Jurkat, Clone E6-1 (cell line): Measurements from ENCODE around the gene RFPL3.
A peak's percentile ranks its signal among the peaks of the same experiment; 100 is the strongest.
"Not testable (repeated sequence)": the region's sequence is repeated elsewhere in the genome, so short reads cannot be mapped to it uniquely, and the experiment has no call there.

ENCODE experiments used
- DNase-seq: peaks from one replicate; pipeline ENCODE4 v3.0.0-alpha.2; 2011; ENCODE audit warnings: low read depth, low spot score
- H3K4me3 ChIP-seq: 2 replicates; pipeline ENCODE4 v1.5.1; 2011; ENCODE audit warnings: mild to moderate bottlenecking, low read length, control low read depth, moderate library complexity

The RFPL3 gene

DNA sequence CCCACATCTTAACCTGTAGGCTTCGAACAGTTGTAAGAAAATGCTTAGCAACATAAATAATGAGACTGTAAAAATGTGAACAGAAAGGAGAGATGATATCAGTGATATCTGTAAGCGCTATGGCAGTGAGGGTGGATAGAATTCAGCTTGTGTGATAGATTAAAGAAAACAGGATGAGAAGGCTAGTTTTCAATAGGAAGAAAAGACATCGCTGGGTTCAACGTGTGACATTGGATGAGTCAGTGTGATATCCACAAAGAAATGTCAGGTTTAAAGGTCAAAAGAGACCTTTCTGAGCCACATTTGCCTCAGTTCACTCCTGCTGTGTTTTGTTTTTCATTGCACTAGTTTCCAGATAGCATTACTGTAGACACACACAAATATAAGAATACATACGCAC is 13.7 kb upstream of the RFPL3 start:
- no peak for DNase-seq
- no peak overlapping the region for H3K4me3 ChIP-seq

DNA sequence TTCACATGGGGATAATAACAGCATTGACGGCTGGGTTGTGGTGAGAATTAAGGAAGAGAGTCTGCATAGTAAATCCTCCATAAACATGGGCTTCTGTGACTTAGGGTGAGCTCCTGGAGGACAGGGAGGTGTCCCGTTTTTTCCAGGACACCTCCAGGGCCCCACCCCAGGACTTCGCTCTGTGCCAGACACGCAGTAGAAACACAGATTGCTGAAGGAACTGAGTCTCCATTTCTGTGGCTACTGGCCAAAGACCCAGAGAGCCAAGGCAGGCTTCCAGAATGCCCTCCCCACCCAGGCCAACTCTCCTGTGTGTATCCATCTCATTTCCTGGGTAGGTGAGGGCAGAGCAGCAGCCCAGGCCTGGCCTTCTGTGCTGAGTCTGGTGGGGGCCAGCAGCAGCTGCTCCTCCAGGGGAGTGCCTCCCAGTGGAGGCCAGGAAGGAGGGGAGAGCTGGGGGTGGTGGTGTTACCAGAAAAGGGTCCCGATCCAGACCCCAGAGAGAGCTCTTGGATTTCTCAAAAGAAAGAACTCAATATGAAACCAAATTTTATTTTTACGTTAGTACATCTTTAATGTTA is 9.5 kb upstream of the RFPL3 start:
- DNase-seq: no peak
- no peak overlapping the region for H3K4me3 ChIP-seq

DNA sequence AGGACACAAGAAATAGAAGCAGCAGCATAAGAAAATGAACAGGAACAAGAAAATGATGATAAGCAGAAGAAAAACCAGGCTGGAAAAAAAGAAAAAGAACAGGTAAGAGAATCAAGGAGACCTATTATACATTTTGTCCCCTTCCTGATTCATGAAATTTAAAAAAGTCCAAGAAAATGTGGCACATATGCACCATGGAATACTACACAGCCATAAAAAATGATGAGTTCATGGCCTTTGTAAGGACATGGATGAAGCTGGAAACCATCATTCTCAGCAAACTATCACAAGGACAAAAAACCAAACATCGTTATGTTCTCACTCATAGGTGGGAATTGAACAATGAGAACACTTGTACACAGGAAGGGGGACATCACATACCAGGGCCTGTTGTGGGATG is 5.8 kb upstream of the RFPL3 start:
- DNase-seq, H3K4me3 ChIP-seq: not testable (repeated sequence)

DNA sequence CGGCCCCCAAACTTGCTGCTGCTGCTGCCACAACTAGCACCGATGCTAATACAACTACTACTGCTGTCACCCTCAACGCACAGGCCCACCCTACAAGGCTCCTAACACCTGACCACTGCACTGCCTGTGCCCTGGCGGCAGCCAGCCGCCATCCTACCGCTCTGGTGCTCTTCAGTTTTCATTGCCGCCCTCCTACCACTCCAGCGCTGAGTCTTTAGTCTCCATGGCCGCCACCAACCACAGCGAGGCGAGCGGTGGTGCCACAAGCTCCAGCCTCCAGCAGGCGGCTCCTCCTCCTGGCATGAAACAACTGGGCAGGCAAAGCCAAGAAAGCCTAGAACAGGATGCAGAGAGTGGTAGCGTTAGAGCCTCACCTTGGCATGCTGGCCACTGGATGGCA is 5.0 kb upstream of the RFPL3 start:
- DNase-seq: no peak

DNA sequence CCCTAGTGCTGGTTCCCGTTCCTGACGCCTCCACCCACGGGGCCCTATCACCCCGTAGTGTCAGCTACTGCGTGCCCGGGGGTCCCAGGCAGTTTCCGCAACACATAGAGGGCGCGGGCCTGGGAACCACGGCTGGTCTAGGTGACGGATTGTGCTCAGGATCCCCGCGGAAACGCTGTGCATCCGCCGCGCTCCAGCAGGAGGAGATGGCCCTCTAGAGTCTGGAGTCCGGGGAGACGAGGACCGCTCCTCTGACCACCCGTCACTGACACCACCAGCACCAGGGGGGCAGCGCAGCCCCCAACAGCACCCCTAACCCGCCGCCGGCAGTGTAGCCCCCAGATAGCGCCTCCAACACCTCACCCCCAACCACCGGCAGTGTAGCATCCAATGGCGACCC is 4.4 kb upstream of the RFPL3 start:
- no peak for DNase-seq

More for the DNA sequence above, 5.0 kb upstream of the RFPL3 start:
- H3K4me3 ChIP-seq: no peak overlapping the region

DNA sequence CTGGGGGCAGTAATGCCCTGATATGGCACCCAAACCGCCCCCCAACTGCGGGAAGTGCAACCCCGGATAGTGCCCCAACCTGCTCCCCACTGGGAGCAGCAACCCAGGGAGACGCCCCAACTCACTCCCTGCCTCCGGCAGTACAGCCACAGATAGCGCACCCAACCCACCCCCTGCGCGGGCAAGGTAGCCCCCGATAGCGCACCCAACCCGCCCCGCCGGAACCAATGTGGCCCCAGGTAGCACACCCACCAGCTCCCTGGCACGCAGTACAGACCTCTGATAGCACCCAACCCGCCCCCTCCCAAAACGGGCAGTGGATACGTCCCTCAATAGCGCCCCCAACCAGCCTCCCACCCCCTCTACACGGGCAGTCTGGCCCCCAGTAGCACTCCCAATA is 3.8 kb upstream of the RFPL3 start:
- no peak for DNase-seq
- no peak overlapping the region for H3K4me3 ChIP-seq

More for the DNA sequence above, 4.4 kb upstream of the RFPL3 start:
- no peak overlapping the region for H3K4me3 ChIP-seq

DNA sequence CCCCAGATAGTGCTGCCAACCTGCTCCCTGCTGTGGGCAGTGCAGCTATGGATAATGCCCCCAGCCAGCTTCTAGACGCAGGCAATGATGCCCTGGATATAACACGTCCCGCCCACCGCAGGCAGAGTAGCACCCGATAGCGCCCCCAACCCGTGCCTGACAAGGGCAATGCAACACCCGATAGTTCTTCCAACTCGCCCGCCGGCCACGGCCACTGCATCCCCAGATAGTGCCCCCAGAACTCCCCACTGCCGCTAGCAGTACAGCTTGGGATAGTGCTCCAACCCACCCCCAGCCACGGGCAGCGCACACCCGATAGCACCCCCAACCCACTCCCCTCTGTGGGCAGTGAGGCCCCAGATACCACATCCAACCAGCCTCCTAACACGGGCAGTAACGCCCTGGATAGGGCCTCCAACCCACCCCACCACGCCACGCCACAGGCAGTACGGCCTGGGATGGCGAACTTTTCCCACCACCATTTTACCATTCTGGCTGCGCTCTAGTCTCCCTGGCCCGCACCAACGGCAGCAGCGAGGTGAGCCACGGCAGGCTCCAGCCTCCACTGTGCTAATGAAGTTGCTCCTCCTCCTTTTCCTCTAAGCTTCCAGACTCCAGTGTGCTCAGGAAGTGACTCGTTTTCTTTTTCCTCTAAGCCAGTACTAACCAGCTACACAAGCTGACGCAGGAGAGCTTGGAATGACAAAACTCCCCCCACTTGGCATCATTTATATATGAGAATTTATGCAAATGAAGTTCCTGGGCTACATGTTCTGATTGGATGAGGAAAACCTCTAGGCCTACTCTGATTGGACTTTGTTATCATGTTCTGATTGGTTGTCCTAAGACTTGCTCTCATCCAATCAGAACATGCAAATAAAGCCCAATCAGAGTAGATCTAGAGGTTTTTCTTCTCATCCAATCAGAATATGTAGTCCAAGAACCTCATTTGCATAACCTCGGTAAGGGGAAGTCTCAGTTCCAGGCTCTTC is 3.0 kb upstream of the RFPL3 start:
- DNase-seq: peak; percentile 37
- H3K4me3 ChIP-seq: no peak overlapping the region

DNA sequence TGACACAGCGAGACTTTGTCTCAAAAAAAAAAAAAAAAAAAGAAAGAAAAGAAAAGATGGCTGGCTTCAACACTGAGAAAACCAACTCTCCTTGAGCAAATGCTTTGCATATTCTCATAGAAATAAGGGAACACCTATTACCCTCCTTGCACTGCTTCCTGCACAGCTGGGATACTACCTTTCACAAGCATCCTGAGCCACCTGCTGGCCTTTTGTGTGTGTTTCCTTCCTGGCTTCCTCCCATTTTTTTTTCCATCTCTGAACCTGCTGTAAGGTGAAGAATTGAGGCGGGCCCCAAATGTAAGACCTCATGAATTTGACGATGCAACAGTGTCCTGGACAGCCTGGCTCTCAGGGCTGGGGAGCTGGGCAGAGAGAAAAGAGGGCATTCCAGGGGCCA is 1.9 kb upstream of the RFPL3 start:
- H3K4me3 ChIP-seq: no peak overlapping the region
- peak; percentile 8 for DNase-seq

DNA sequence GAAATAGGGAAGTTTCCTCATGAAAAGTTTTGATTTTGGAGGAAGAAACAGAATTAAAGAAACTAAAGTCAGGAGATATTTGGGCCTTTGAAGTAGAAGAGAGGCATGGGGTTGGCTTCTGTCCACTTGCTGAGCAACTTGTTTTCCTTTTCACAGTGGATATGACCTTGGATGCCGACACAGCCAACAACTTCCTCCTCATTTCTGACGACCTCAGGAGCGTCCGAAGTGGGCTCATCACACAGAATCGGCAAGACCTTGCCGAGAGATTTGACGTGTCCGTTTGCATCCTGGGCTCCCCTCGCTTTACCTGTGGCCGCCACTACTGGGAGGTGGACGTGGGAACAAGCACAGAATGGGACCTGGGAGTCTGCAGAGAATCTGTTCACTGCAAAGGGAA is 2.4 kb downstream of the RFPL3 start:
- not testable (repeated sequence) for DNase-seq, H3K4me3 ChIP-seq

DNA sequence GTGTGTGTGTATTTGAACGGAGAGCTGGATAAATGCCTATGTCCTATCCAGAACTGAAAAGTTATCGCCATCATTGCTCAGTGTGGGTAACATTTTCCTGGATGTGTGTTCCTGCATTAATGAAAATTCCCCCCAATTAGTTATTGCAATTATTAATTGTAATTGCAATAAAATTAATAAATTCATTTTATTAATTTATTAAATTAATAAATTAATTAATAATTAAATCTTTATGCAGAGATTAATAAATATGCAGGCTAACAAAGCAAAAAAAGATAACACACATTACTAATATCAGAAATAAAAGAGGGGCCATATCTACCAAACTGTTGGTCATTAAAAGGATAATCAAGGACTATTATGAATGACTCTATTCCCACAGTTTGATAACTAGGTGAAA is 3.6 kb downstream of the RFPL3 start:
- no peak for DNase-seq
- no peak overlapping the region for H3K4me3 ChIP-seq

DNA sequence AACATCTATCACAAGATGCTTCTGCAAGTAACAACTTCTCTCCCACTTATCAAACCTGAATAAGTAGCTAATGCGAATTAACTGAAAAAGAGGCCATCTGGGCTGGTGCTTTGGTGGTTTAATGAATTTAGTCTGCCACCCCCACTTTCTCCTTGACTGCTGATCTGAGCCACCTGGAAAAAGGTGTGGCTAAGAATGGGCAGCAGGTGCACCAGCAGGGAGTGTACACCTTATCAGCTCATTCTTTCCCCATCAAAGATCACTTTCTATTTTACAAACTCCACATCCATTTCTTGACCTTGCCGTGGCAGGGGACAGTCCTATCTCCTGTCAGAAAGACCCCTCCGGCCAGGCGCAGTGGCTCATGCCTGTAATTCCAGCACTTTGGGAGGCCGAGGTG is 6.5 kb downstream of the RFPL3 start:
- no peak overlapping the region for H3K4me3 ChIP-seq

DNA sequence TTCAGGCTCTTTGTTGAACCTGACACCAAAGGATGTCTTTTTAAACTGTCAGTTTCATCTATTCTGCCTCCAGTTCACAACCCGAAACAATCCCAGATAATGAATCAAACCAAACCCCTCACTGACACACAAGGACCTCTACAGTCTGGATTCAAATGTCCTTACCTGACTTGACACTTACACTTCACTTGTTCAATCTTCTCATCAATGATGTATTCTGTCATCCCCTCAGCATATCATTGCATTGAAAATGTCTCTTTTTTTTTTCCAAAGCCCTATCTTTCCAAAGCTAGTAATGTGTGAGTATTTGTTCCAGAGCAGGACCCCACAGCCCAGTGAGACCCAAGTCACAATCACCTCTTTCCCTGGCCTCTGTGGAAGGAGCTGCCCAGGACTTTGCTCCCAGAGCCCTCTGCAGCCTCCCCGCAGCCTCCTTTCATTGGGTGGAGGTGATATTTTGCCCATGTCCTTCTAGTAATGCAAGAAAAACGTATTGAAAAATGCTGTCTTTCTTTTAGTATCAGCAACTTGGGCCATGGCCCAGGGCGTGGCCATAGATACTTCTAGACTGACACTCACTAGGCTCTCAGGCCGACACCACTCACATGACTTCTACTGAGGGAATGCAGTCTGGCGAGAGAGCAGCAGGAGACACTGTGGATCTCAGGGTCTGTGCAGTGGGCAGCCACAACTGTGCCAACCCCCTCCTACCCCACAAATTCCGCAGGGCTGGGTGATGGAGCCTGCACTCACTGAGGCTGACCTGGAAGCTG is 18.2 kb downstream of the RFPL3 start:
- DNase-seq: no peak
- H3K4me3 ChIP-seq: no peak overlapping the region

More for the DNA sequence above, 6.5 kb downstream of the RFPL3 start:
- DNase-seq: no peak

DNA sequence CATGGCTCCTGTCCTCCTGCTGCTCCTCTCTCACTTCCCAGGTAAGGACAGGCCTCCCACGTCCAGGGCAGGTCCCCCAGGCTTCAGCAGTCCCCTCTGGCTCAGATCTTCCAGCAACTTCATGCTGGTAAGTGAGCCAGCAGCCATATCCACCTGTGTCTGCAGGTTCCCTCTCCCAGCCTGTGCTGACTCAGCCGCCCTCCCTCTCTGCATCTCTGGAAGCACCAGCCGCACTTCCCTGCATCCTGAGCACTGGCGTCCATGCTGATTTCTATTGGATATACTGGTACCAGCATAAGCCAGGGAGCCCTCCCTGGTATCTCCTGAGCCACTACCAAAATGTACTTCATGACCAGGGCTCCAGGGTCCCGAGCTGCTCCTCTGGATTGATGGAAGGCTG is 19.0 kb downstream of the RFPL3 start:
- H3K4me3 ChIP-seq: no peak overlapping the region
- DNase-seq: no peak

DNA sequence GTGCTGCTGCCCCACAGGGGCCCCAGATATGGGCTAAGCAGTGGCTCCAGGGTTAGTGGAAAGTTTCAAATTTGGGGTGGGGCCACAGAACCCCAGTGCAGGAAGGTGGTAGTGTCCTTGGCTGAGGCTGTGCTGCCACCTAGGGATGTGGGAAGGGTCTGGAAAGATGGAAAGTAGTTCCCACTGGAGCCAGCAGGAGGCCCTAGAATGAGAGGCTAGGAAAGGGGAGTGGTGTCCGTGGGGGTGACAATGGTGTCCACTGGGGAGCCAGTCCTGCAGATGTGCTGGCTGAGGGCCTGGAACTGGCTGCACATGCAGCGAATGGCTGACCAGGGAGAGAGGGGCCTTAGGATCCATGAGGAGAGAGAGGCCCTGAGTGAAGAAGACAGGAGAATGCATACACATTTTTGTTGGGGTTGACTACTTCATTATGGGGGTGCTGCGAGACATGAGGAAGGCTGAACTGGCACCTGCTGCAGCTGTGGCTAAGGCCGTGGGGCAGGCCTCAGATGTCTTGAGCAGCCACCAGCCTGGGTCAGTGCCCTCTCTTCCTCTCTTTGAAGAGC is 21.1 kb downstream of the RFPL3 start:
- H3K4me3 ChIP-seq: no peak overlapping the region
- no peak for DNase-seq

DNA sequence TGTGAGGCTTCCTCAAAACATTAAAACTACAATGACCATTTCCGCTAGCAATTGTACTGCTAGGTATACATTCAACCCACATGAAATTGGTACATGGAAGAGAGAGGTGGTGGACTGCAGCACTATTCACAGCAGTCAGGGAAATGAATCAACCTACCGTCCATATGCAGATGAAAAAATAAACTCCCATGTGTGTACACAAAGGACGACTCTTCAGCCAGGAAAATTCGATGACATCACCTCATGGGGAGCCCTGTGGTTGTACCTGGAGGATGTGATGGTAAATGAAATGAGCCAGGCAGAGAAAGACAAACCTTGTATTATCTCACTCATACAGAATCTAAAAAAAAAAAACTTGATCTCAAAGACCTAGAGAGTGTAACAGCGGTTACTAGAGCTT is 23.3 kb downstream of the RFPL3 start:
- DNase-seq: no peak

DNA sequence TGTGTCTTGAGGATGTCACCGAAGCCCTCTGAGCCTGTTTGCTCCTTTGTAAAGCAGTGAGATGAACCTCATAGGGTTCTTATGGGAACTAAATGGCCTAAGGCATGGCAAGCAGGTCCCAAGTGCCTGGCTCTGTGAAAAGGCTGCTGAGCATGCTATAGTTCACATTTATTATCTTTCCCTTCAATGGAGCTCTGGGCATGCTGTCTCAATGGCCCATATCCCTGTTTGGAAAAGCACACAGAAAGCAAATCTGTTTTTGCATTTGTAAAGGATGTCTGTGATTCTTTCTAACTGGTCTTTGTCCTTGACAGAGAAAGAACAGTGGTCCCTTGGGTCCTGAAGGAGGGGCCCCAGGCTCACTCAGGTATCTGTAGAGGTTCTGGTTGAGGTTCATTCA is 28.0 kb downstream of the RFPL3 start:
- no peak overlapping the region for H3K4me3 ChIP-seq
- DNase-seq: no peak

More for the DNA sequence above, 23.3 kb downstream of the RFPL3 start:
- H3K4me3 ChIP-seq: no peak overlapping the region

DNA sequence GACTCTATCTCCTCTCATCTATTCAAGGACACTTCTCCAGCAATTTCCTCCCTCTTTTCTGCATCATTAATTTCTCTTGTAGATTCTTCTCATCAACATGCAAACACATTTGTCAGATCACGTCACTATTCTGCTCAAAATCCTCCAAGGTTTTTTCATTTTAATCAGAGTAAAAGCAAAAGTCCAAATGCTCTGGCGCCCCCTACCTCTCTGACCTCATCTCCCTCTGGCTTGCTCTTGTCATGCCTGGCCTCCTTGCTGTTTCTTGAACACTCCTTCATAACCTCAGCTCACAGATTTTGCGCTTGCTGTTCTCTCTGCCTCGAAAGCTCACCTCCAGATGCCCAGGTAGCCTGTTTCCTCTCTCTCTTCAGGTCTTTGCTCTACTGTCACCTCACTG is 32.0 kb downstream of the RFPL3 start:
- H3K4me3 ChIP-seq: no peak overlapping the region
- DNase-seq: no peak

DNA sequence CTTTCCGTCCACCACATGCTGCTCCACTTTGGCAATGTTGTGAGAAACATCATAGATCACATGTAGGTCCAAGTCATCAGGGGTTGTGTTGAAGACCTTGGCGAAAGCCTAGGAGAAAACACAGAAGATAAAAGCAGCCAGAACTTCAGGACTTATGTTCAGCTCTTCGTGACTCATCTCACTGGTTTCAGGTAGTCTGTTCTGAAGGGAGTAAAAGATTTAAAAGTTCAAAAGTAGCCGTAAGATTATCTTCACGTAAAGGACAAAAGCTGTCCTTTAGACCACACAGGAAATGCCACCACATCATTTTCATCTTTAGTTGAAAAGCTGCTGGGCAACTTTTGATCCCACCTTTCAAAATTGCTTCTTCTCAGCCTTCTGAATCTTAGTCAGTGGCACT is 37.4 kb downstream of the RFPL3 start:
- H3K4me3 ChIP-seq: no peak overlapping the region
- no peak for DNase-seq

DNA sequence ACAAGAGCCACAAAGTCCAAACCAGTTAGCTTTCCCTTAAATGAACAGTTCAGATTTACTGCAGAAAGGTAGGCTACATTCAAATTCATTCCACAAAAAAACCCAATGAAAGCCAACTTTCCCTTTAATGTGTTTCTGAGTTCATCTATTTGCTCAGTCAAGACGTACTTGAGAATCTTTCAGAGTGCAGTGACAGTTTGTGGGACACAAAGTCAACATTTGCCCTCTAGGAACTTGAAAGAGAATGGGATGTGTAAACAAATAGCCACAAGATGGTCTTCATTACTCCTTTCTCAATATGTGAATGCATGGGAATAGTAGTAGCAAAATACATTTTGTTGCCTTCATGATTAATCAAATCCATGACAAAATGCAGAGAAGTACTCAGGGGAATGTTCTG is 38.6 kb downstream of the RFPL3 start:
- H3K4me3 ChIP-seq: no peak overlapping the region

DNA sequence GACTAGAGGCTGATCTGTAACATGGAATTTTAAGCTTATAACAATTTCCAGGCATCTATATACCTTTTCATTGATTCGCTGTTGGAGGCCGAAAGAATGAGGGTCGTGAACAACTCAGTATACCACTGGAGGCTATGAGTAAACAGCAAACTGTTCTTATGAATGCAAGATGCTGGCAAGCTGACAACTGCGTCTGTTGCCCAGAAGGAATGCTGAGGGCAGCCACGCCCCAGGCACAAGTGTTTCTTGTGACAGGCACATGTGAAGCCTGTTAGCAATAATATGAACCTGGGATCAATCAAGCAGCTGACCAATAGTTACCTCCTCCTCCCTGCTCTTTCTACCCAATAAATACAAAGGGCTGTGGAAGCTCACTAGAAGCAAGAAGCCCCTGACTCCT is 39.1 kb downstream of the RFPL3 start:
- no peak overlapping the region for H3K4me3 ChIP-seq
- DNase-seq: no peak

More for the DNA sequence above, 38.6 kb downstream of the RFPL3 start:
- DNase-seq: no peak
